GM10266 (cell line): ENCODE data around the gene HGFAC.

Source experiments
- DNase-seq: peaks from one replicate; pipeline ENCODE4 v3.0.0; 2012; ENCODE audit errors: extremely low spot score
- TF ChIP-seq, protein P1 (sequence below): IDR thresholded peaks from 2 replicates; pipeline ENCODE4 v1.5.1; 2012; ENCODE audit warnings: mild to moderate bottlenecking, low read depth; ENCODE audit not compliant: control insufficient read depth, insufficient read depth; ENCODE audit errors: missing control alignments

HGFAC gene

DNA sequence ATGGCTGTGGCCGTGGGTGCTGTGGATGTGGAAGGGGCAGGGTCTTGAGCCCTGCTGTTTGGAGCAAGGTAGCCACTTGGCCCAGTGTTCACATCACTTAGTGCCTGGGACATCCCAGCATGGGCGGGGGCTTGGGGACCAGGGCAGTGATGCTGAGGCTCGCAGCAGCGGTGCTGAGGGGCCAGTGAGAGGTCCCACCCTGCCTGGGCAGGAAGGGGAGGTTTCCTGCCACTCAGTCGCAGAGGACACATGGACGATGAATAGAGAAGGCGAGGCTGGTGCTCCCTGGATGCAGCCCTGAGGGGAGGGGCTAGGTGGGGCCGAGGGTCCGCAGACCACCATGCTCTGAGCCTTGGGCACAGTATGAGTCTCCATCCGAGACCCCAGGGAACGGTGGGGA is 47.1 kb downstream of the HGFAC start:
- TF ChIP-seq, protein P1, sequence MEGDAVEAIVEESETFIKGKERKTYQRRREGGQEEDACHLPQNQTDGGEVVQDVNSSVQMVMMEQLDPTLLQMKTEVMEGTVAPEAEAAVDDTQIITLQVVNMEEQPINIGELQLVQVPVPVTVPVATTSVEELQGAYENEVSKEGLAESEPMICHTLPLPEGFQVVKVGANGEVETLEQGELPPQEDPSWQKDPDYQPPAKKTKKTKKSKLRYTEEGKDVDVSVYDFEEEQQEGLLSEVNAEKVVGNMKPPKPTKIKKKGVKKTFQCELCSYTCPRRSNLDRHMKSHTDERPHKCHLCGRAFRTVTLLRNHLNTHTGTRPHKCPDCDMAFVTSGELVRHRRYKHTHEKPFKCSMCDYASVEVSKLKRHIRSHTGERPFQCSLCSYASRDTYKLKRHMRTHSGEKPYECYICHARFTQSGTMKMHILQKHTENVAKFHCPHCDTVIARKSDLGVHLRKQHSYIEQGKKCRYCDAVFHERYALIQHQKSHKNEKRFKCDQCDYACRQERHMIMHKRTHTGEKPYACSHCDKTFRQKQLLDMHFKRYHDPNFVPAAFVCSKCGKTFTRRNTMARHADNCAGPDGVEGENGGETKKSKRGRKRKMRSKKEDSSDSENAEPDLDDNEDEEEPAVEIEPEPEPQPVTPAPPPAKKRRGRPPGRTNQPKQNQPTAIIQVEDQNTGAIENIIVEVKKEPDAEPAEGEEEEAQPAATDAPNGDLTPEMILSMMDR, result no peak

DNA sequence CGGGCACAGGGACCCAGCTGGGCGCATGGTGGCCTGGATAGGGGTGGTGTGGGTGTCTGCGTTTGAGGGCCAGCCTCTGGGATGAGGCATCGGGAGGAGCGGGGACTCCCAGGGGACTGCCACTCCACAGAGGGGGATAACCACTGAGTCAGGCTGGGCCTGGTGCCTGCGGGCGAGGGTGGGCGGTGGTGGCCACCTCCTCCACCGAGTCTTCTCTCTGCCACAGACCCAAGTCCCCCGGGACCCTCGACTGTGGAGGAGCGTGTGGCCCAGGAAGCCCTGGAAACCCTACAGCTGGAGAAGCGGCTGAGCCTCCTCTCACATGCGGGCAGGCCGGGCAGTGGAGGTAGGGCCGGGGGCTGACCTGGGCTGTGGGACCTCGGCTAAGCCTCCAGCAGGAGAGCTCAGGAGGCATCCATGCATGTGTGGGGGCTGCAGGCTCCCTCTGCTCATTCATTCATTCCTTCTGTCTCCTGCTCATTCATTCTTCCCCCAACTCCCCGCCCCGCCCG is 47.7 kb downstream of the HGFAC start:
- no peak for DNase-seq
- TF ChIP-seq, protein P1, result no peak

More for the DNA sequence above, 47.1 kb downstream of the HGFAC start:
- no peak for DNase-seq

DNA sequence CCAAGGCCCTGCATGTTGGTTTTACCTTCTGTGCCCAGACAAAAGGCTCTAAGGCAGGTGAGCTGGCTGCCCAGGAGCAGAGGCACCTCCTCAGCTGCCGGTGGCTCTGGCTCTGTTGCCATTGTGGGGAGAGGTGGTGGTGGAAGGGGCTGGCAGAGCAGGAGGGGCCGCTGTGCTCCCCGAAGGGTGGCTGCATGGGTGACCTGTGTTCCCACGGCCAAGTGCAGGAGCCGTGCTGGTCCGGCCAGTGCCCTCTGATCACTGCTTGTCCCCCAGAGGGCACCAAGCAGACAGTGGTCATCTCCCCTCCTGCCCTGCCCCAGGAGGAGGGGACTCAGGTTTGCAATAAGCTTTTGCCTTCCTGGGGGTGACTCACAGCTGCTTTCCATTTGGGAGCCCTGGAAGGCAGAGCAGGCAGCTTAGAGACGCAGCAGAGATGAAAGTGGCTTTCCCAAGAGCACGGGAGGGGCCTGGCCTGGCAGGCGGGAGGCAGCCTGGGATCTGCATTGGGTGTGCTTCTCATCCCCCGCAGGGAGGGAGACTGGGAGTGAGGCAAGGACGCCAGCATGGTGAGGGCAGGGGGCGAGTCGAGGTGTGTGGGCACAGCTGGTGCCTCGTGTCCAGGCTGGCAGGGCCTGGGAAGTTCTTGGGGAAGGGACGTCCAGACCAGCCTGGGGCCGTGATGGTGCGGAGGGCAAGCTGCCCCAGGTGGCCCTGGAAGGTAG is 50.1 kb downstream of the HGFAC start:
- no peak for DNase-seq
- TF ChIP-seq, protein P1, result no peak

DNA sequence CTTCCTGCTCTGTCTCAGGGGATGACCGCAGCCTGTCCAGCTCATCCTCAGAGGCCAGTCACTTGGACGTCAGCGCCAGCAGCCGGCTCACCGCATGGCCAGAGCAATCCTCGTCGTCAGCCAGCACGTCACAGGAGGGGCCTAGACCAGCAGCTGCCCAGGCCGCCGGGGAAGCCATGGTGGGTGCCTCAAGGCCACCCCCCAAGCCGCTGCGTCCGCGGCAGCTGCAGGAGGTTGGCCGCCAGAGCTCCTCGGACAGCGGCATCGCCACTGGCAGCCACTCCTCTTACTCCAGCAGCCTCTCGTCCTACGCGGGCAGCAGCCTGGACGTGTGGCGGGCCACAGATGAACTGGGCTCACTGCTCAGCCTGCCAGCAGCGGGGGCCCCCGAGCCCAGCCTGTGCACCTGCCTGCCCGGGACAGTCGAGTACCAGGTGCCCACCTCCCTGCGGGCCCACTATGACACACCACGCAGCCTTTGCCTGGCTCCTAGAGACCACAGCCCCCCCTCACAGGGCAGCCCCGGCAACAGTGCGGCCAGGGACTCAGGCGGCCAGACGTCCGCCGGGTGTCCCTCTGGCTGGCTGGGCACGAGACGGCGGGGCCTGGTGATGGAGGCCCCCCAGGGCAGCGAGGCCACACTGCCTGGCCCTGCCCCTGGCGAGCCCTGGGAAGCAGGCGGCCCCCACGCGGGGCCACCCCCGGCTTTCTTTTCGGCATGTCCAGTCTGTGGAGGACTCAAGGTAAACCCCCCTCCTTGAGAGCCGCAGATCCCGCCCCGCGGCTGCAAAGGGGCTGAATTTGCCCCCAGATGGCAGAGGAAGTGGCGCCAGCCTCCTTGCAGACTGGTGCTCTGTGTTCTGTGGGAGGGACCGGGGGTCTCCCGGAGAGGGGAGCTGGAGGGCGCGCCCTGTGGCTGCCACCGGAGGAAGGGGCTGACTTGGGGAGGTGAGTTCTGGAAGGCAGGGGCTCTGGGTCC is 51.3 kb downstream of the HGFAC start:
- TF ChIP-seq, protein P1, result no peak
- no peak for DNase-seq

DNA sequence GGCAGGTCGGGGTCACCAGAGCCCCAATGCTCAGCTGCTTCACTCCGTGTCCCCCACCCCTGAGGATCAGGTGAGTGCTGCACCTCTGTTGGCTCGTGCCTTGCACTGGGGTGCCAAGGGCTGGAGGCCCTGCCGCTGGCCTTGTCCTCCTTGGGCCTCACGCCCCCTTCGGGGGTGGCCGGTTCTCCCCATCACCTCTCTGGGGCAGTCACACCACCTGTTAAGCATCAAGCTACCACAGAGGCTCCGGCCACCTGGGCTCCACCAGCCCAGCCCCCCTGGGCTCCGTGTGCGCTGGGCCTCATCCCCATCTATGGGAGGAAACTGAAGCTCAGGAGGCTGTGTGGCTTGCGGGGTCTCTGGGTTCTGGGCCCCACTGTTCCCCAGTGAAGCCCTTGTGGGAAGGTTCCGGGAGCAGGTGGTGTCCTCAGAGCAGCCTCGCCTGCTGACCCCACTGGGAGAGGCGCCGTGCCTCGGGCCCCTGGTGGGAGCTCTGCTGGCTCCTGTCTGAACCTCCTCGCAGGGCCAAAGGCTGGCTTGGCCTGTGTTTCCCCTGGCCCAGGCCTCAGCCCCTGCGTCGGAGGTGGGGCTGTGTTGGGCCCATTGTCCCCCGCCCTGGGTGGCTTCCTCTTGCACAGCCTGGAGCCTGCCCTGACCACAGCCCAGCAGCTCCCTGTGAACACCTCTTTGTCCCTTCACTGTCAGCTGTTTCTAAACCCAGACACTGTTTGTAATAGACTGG is 52.1 kb downstream of the HGFAC start:
- TF ChIP-seq, protein P1, result no peak
- no peak for DNase-seq

DNA sequence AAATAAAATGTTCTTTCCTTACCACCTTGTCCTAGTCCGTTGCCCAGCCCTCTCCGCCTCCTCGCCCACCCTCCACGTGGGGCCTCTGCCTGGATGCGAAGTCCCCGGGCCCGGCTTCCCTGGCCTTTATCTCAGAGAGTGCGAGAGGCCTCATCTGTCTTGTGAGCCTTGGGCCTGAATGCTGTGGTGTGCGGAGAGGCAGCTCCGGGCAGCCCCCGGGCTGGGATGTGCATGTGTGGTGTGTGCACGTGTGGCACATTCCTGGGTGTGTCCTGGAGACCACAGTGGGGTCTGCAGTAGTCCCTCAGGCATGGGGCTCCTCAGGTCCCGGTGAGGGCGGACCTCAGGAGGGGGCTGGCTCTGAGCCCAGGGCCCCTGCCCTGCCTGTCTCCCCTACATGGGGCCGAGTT is 52.7 kb downstream of the HGFAC start:
- TF ChIP-seq, protein P1, result no peak
- no peak for DNase-seq
